GM18858 (cell line): ENCODE measurements around the gene CHST11.
"Not testable (repeated sequence)": the region's sequence is repeated elsewhere in the genome, so short reads cannot be mapped to it uniquely, and the experiment has no call there.

Experiments
- ATAC-seq: cut with Tn5 transposase; IDR thresholded peaks from one replicate; pipeline ENCODE4 v1.9.1; 2021; ENCODE audit not compliant: unreplicated experiment

Gene CHST11

DNA sequence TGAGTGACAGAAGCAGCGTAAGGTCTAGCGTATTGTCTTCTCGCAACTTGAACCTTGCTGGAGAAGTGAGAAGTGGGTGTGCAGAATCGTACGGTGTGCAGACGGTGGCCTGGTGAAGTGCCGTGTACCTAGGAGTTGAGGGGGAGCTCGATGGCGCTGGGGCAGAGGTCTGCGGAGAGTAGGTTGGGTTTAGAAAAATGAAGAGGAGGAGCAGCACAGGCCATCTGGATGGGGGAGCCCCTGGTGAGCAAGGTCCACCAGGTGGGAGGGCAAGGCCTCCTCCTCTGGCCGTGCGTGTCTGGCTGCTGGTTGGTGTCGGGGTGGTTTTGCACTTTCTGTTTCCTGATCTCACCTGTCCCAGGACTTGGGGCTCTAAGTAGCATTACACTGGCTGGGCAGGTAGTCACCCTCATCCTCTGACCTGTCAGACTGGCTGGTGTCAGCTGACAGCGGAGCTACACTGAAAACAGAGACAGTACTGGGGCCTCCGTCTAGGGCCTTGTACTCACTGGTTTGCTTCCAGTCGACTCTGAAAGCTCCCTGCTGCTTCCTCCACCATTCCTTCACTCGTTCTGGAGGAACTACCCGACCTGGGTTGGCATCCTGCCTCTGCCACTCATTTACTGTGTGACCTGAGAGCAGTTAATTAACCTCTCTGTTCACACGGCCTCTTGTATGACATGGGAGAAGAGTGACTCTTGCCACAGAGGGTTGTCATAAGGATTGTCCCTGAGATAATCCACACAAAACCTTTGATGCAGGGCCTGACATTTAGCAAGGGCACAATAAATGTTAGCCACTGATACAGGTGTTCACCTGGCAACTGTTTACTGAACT, 273.1 kb downstream of the CHST11 start:
- no peak for ATAC-seq

DNA sequence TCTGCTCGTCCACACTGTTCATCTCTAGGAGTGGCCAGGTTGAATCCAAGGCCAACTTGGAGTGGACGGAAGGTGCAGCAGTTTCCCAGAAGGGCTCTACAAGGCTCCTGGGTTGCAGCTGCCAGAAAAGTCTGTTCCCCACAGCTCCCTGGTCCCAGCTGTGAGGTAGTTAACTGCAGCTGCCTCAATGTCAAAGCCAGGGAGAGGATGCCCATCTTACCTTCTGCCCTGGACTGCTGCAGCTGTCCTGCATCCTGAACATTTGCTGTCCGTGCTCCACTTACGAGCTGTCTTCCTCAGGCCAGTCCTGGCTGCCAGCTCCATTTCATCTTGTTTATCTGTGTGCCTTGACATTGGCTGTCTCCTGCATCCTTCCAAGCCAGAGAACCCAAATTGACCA, 274.0 kb downstream of the CHST11 start:
- no peak for ATAC-seq

GRCh38 chr12:104733717-104734175, 277.0 kb downstream of the CHST11 start:
- no peak for ATAC-seq

GRCh38 chr12:104734541-104735095, 277.9 kb downstream of the CHST11 start:
- no peak for ATAC-seq

DNA sequence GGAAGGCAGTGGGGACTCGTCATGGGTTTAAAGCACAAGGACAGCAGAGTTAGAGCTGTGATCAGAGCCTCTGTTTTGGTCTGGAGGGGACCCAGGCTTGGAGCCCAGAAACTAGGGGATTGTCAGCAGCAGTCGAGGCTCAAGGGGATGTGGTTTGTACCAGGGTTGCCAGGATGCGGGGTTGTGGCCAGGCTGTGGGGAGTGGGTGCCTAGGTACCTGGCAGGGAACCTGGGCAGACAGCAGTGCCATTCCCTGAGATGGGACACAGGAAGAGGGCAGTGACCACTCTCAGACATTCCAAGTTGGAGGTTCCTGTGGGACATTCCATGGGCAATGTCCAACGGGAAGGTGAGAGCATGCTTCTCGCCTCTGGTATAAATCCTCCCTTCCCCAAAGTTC, 279.1 kb downstream of the CHST11 start:
- no peak for ATAC-seq

- ATAC-seq = no peak
Measured at GRCh38 chr12:104736307-104736706, 279.6 kb downstream of the CHST11 start.

- ATAC-seq = no peak
Measured at GRCh38 chr12:104737113-104737512, 280.4 kb downstream of the CHST11 start.

GRCh38 chr12:104737791-104738301, 281.1 kb downstream of the CHST11 start:
- no peak for ATAC-seq

DNA sequence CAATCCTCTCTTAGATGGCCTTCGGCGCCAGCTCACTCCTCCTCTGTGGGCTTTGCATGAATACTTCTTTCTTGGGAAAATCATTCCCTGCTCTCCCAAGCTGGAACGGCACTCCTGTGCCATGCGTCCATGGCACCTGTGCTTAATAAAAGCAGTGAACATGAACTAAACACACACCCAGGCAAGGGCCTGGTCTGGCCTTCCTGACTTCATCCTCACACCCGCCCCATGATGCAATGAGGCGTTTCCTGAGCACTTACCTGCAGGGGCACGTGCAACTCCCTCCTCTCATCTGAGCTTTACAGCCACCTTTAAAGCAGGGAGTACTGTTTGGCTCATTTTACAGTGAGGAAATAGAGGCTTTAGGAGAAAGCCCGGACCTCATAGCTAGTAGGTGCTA, 281.6 kb downstream of the CHST11 start:
- no peak for ATAC-seq

DNA sequence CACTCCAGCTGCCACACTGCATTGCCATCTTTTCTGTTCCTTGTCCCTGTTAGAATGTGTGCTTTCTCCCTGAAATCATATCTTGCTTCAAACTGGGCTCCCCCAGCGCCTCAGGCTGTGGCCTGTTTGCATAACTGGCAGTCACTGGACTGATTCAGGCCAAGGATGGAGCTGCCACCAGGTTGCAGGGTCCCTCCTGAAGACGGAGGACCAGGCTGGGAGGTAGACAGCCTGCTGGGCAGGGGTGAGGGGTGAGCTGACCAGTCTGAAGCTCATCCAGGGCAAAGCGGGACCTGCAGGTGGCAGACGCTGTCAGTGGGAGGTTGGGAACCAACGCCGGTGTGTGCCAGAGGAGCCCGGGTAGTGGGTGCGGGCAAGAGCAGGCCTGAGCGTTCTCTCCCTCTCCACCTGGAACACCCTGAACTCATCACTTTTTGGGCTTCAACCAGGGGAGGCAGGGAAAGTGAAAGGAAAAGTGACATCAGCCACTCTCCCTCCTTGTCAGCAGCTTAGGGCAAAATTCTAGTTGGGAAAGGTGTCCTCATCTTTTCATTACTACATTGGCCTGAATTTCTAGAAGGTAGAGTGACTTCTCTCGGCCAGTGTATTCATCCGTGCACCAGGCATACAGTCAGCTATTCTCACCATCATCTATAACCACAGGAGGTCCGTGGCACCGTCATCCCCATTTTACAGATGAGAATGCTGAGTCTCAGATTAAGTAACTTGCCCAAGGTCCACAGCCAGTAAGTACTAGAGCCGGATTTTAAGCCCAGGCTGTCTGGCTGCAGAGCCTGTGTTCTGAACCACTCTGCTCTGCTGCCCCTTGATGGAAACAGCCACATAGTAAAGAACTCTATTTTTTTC, 282.3 kb downstream of the CHST11 start:
- ATAC-seq = no peak

DNA sequence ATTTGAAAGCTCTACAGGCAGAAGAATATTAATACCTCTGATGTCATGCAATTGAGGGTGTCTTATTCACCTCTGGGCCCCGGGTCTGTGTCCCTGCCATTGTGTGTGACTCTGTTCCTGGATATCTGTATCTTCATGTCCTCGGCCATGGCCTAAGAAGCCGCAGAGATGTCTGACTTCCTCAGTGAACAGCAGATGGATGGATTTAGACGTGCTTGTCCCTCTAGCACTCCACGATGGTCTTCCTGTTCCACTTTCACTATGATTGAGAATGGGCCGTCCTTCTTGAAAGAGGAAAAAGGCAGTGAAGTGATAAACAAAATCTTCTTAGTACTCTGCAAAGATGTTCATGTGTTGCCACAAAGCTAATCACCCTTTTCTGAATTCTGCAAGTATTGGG, 283.9 kb downstream of the CHST11 start:
- ATAC-seq = peak; percentile 82

GRCh38 chr12:104741077-104741476, 284.3 kb downstream of the CHST11 start:
- peak; percentile 17 for ATAC-seq

- no peak for ATAC-seq
Measured at GRCh38 chr12:104741497-104742367, 285.0 kb downstream of the CHST11 start.

- ATAC-seq = no peak
Measured at GRCh38 chr12:104742551-104743201, 285.9 kb downstream of the CHST11 start.

DNA sequence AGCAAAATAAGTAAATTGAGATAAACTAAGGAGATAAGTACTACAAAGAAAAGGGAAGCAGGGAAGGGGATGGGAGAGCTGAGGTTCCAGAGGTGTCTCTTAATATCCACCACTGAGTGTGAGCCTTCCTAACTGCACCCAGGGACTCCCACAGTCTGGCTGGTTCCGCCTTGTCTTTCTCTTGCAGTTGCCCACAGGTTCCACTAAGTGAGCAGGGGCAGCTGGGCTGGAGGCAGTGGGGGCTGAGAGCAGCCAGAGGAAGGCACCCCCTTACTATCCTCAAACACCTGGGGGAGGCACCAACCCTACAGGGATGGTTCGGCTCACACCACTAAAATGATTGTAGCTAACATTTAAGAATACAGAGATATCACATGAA, 286.4 kb downstream of the CHST11 start:
- ATAC-seq = no peak

DNA sequence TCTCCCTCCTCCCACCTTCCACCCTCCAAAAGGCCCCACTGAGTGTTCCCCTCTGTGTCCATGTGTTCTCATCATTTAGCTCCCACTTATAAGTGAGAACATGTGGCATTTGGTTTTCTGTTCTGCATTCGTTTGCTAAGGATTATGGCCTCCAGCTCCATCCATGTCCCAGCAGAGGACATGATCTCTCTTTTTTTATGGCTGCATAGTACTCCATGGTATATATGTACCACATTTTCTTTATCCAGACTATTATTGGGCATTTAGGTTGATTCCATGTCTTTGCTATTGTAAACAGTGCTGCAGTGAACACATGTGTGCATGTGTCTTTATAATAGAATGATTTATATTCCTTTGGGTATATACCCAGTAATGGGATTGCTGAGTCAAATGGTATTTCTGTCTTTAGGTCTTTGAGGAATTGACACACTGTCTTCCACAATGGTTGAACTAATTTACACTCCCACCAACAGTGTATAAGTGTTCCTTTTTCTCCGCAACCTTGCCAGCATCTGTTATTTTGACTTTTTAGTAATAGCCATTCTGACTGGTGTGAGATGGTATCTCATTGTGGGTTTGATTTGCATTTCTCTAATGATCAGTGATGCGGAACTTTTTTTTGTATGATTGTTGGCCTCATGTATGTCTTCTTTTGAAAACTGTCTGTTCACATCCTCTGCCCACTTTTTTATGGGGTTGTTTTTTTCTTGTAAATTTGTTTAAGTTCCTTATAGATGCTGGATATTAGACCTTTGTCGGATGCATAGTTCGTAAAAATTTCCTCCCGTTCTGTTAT, 287.2 kb downstream of the CHST11 start:
- ATAC-seq = not testable (repeated sequence)

DNA sequence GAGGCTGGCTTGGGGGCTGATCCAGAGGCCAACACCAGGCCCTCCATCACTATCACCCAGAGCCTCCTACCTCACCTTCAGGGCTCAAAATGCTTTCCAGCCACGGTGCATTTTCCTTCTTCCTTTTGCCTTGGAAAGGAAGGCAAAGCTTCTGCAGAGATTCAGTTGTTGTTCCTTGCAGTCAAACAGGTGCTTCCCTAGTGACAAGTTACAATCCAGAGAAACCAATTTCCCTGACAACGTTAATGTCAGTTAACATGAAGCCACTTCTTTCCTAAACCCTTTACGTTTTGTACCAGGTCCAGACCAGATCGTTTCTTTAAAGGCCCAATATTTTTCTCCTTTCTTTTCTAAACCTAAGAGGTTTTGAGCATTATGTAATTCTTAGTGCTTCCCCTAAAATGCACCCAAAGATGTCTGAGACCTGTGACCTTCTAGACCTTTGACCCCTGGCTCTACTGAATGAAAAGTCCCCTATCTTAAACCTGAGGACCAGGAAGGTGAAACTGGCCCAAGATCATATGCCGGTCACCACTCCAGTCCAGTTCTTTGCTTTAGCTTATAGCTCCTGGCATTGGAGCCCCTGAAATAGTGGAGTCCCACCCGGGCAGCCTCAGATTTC, 289.8 kb downstream of the CHST11 start:
- no peak for ATAC-seq

GRCh38 chr12:104747330-104747729, 290.6 kb downstream of the CHST11 start:
- no peak for ATAC-seq

DNA sequence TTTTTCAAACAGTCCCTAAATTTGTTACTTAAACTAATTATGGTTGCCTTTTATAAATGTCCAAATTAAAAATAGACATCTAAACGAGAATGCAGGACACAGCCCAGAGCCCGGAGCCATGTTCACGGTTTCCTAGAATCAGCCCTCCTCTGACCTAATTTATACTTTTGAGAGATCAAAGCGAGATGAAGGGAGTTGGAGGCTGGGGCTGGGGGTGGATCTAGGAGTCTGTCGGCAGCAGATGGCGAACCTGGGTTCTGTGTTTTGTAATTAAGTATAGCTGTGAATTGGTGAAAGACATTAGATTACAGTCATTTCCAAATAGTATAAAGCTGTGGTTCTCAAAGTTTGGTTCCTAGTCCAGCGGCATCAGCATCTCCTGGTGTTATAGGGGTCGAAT, 291.2 kb downstream of the CHST11 start:
- no peak for ATAC-seq
